OCI-LY3 (cell line): ENCODE results near the gene PDCD7.

Source experiments
- H2AFZ ChIP-seq: fragments of 200-600, 300-600 bp; shearing (Covaris generic); 2 replicates; pipeline ENCODE4 v1.6.0; 2014; ENCODE audit warnings: antibody characterized with exemption, low read depth, low read length
- H3K27ac ChIP-seq: fragments of 200-600, 300-600 bp; sonication (generic); 2 replicates; pipeline ENCODE4 v1.5.1; 2014; ENCODE audit warnings: mild to moderate bottlenecking, low read length, moderate library complexity, mixed read lengths
- H3K27me3 ChIP-seq: fragments of 200-600, 300-600 bp; sonication (generic); 2 replicates; pipeline ENCODE4 v1.6.1; 2014; ENCODE audit warnings: low read depth, low read length, mixed read lengths
- H3K36me3 ChIP-seq: fragments of 200-600, 300-600 bp; sonication (generic); replicated peaks from 2 replicates; pipeline ENCODE3; 2014; ENCODE audit warnings: low read depth, low read length, mixed read lengths
- H3K4me1 ChIP-seq: fragments of 300-600, 200-600 bp; sonication (generic); 2 replicates; pipeline ENCODE4 v1.6.1; 2014; ENCODE audit warnings: low read length, mixed read lengths
- H3K4me2 ChIP-seq: fragments of 200-600, 300-600 bp; sonication (generic); 2 replicates; pipeline ENCODE4 v1.6.1; 2014; ENCODE audit warnings: low read length, mixed read lengths
- H3K4me3 ChIP-seq: fragments of 300-600, 200-600 bp; sonication (generic); 2 replicates; pipeline ENCODE4 v1.5.1; 2014; ENCODE audit warnings: antibody characterized with exemption, mild to moderate bottlenecking, low read length, moderate library complexity
- H3K79me2 ChIP-seq: fragments of 300-600, 200-600 bp; shearing (Covaris generic); 2 replicates; pipeline ENCODE4 v1.6.1; 2014; ENCODE audit warnings: mild to moderate bottlenecking, low read length, mixed read lengths
- H3K9ac ChIP-seq: fragments of 300-600, 200-600 bp; shearing (Covaris generic); 2 replicates; pipeline ENCODE4 v1.6.0; 2014; ENCODE audit warnings: mild to moderate bottlenecking, low read length, moderate library complexity
- H3K9me3 ChIP-seq: fragments of 200-600, 300-600 bp; shearing (Covaris generic); 2 replicates; pipeline ENCODE4 v1.6.1; 2014; ENCODE audit warnings: low read length, mixed read lengths; ENCODE audit not compliant: insufficient read depth
- H4K20me1 ChIP-seq: fragments of 200-600, 300-600 bp; sonication (generic); 2 replicates; pipeline ENCODE4 v1.6.1; 2016; ENCODE audit warnings: low read length, mixed read lengths; ENCODE audit not compliant: insufficient read depth
- EZH2phosphoT487 ChIP-seq: fragments of 200-600 bp; shearing (Covaris generic); IDR thresholded peaks from 2 replicates; pipeline ENCODE4 v1.6.1; 2018; ENCODE audit warnings: antibody characterized with exemption, mixed run types, low read depth
- TF ChIP-seq, protein P1 (sequence below): fragments of 200-600, 300-600 bp; sonication (generic); IDR thresholded peaks from 2 replicates; pipeline ENCODE4 v1.5.1; 2014; ENCODE audit warnings: antibody characterized with exemption, low read length, low read depth

The PDCD7 gene

DNA sequence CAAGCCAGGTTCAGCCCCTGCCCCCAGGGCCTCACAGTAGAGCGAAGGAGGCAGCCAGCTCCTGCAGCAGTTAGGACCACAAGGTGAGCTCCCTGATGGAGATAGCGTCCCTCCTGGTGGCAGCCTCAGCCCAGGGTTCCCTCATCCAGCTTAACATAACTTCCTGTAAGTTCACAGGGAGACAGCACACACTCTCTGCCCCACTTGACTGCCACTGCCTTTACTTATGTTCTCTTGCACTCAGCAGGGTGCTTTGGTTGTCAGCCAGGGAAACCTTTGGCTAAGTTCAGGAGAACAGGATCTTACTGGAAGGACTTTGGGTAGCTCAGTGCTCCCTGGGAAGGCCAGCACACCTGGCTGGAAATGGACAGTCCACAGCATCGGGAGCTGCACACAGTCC is 46.2 kb downstream of the PDCD7 start:
- Histone ChIP-seq H3K36me3 (no peaks in the 10 kb centered on the region), H3K27ac (no peak overlapping the region), H3K9me3 (no peaks in the 10 kb centered on the region), H3K4me3 (no peak overlapping the region), H3K4me1 (no peaks in the 10 kb centered on the region), H4K20me1 (no peaks in the 10 kb centered on the region), H3K9ac (no peak overlapping the region), H3K27me3 (peaks cover 29% of the 10 kb centered on the region), H2AFZ (no peak overlapping the region), H3K4me2 (no peak overlapping the region), H3K79me2 (no peaks in the 10 kb centered on the region)
- no peak for TF ChIP-seq EZH2phosphoT487
- TF ChIP-seq, protein P1, sequence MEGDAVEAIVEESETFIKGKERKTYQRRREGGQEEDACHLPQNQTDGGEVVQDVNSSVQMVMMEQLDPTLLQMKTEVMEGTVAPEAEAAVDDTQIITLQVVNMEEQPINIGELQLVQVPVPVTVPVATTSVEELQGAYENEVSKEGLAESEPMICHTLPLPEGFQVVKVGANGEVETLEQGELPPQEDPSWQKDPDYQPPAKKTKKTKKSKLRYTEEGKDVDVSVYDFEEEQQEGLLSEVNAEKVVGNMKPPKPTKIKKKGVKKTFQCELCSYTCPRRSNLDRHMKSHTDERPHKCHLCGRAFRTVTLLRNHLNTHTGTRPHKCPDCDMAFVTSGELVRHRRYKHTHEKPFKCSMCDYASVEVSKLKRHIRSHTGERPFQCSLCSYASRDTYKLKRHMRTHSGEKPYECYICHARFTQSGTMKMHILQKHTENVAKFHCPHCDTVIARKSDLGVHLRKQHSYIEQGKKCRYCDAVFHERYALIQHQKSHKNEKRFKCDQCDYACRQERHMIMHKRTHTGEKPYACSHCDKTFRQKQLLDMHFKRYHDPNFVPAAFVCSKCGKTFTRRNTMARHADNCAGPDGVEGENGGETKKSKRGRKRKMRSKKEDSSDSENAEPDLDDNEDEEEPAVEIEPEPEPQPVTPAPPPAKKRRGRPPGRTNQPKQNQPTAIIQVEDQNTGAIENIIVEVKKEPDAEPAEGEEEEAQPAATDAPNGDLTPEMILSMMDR: no peak

DNA sequence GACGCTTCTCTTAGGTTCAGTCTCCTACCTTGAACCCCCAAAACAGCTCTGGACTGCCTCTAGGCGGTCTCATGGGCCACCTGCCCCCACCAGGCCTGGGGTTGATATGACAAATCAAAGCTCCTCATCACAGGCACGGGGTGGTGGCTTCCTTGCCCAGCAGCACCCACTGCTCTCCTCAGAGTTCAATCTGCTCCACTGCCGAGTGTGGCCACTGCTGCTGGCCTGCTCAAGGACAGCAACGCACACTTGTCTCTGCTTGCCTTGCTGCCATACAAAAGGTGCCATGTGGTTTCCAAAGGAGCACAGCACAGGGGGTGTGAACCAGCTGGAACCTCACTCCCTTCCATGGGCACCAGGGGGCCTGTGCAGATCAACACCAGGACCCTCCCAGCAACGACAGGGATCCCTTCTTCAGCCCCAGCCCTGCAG is 46.9 kb downstream of the PDCD7 start:
- no peaks in the 10 kb centered on the region for H3K4me1 ChIP-seq
- no peak overlapping the region for H2AFZ ChIP-seq

DNA sequence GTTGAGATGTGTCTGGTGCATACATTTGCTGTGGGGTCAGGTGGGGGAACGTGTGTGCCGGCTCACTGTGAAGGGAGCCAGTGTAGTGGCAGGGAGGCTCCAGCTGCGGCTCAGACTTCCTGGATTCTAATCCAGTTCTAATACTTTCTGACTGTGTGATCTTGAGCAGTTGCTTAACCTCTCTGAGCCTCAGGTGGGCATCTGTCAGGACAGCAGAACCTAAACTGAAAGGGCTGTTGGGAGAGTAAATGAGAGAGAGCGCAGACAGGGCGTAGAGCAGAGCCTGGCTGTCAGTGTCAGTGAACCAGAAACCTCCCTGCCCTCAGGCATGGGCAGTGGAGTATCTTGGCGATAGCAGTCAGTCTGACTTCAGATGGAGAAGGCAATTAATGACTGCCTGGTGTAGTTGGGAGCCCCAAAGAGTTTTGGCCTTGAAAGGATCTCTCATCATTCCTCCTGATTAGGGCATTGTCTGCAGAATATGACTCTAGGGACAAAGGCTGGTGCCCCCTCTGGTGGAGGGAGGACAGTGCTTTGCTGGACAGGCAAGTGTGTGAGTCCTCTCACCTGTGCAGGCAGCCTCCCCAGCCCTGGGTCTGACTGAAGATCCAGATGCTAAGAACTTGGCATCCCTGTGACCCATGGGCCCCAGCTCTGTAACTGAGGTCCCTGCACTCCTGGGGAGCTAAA is 47.5 kb downstream of the PDCD7 start:
- Histone ChIP-seq H3K27me3 (peaks cover 41% of the 10 kb centered on the region), H3K4me3 (no peak overlapping the region), H3K4me1 (no peaks in the 10 kb centered on the region), H3K9me3 (no peaks in the 10 kb centered on the region), H4K20me1 (no peaks in the 10 kb centered on the region), H3K79me2 (no peaks in the 10 kb centered on the region), H3K36me3 (no peaks in the 10 kb centered on the region), H3K4me2 (no peak overlapping the region), H2AFZ (no peak overlapping the region), H3K9ac (no peak overlapping the region), H3K27ac (no peak overlapping the region)
- TF ChIP-seq EZH2phosphoT487: no peak
- TF ChIP-seq, protein P1: peak; percentile 48

More for the DNA sequence above, 46.9 kb downstream of the PDCD7 start:
- Histone ChIP-seq H4K20me1 (no peaks in the 10 kb centered on the region), H3K36me3 (no peaks in the 10 kb centered on the region), H3K27me3 (peaks cover 36% of the 10 kb centered on the region), H3K9me3 (no peaks in the 10 kb centered on the region), H3K79me2 (no peaks in the 10 kb centered on the region), H3K4me2 (no peak overlapping the region), H3K4me3 (no peak overlapping the region), H3K9ac (no peak overlapping the region), H3K27ac (no peak overlapping the region)
- no peak for TF ChIP-seq EZH2phosphoT487
- TF ChIP-seq, protein P1: no peak

DNA sequence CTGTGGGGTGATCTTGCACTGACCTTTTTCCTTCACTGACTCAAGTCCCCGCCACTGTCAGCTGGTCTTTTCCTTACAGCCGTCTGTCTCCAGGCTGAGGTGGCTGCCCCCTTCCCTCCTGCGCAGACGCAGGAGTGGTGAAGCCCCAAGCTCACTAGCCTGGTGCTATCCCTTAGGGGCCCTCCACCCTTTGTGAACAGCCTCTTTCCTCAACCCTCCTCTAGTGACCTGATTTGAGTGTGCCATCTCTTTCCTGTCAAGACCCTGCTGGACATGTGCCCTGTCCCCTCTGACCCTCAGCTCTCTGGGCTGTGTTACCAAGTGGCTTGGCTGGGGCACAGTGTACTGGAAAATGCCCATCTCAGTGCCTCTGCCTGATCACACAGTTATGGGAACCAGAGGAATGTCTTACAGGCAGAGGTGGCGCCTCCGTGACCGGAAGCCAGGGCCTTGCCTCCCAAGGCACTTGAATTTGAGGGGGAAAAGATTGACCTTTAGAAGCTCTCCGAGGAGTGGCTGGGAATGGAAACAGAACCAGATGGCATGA is 48.3 kb downstream of the PDCD7 start:
- no peak overlapping the region for H3K9ac ChIP-seq
- H3K79me2 ChIP-seq: no peaks in the 10 kb centered on the region
- peaks cover 44% of the 10 kb centered on the region for H3K27me3 ChIP-seq
- no peaks in the 10 kb centered on the region for H3K4me1 ChIP-seq
- no peak overlapping the region for H2AFZ ChIP-seq
- TF ChIP-seq, protein P1: no peak
- no peak for TF ChIP-seq EZH2phosphoT487
- no peaks in the 10 kb centered on the region for H3K36me3 ChIP-seq
- H3K9me3 ChIP-seq: no peaks in the 10 kb centered on the region
- no peak overlapping the region for H3K27ac ChIP-seq
- no peaks in the 10 kb centered on the region for H4K20me1 ChIP-seq
- no peak overlapping the region for H3K4me2 ChIP-seq
- no peak overlapping the region for H3K4me3 ChIP-seq
